GM21360 (cell line): ENCODE measurements around the gene PLA2R1.

Experiments used
- ATAC-seq: cut with Tn5 transposase; IDR thresholded peaks from one replicate; pipeline ENCODE4 v1.9.1; 2021; ENCODE audit warnings: mild to moderate bottlenecking, moderate library complexity; ENCODE audit not compliant: unreplicated experiment

PLA2R1 gene

GRCh38 chr2:160062292-160063005, at the start of gene PLA2R1:
PLA2R1 (minus strand) TSS chr2:160062615; CDS start chr2:160062403, 212 bp downstream.
- no peak for ATAC-seq

GRCh38 chr2:160110674-160111239, 48.3 kb upstream of the PLA2R1 start:
- no peak for ATAC-seq

- peak; percentile 81 for ATAC-seq
These were observed 47.7 kb upstream of the PLA2R1 start for GRCh38 chr2:160109939-160110673.

- no peak for ATAC-seq
These were observed 46.8 kb upstream of the PLA2R1 start for GRCh38 chr2:160109243-160109642.

- no peak for ATAC-seq
These were observed 46.2 kb upstream of the PLA2R1 start for GRCh38 chr2:160108646-160109045.

- no peak for ATAC-seq
These were observed 43.0 kb upstream of the PLA2R1 start for GRCh38 chr2:160105366-160105765.

- no peak for ATAC-seq
These were observed 41.7 kb upstream of the PLA2R1 start for GRCh38 chr2:160104115-160104514.

- ATAC-seq, result no peak
These were observed 34.9 kb upstream of the PLA2R1 start for GRCh38 chr2:160097326-160097725.

GRCh38 chr2:160096409-160096808, 34.0 kb upstream of the PLA2R1 start:
- no peak for ATAC-seq

- ATAC-seq, result no peak
These were observed 30.0 kb upstream of the PLA2R1 start for GRCh38 chr2:160092445-160092844.

GRCh38 chr2:160091381-160091780, 29.0 kb upstream of the PLA2R1 start:
- ATAC-seq, result no peak

GRCh38 chr2:160087854-160088745, 25.7 kb upstream of the PLA2R1 start:
- ATAC-seq, result no peak

- ATAC-seq, result no peak
These were observed 23.2 kb upstream of the PLA2R1 start for GRCh38 chr2:160085662-160086061.

GRCh38 chr2:160077912-160078810, 15.7 kb upstream of the PLA2R1 start:
- ATAC-seq, result no peak

- no peak for ATAC-seq
These were observed 14.5 kb upstream of the PLA2R1 start for GRCh38 chr2:160076914-160077313.

- ATAC-seq, result no peak
These were observed 13.8 kb upstream of the PLA2R1 start for GRCh38 chr2:160076241-160076640.

GRCh38 chr2:160075171-160075570, 12.8 kb upstream of the PLA2R1 start:
- no peak for ATAC-seq

- no peak for ATAC-seq
These were observed 11.0 kb upstream of the PLA2R1 start for GRCh38 chr2:160073284-160073888.

GRCh38 chr2:160068906-160069305, 6.5 kb upstream of the PLA2R1 start:
- ATAC-seq, result no peak

GRCh38 chr2:160064916-160065315, 2.5 kb upstream of the PLA2R1 start:
- ATAC-seq, result no peak
